ENCODE measurements around the gene GLRA3.

DNA sequence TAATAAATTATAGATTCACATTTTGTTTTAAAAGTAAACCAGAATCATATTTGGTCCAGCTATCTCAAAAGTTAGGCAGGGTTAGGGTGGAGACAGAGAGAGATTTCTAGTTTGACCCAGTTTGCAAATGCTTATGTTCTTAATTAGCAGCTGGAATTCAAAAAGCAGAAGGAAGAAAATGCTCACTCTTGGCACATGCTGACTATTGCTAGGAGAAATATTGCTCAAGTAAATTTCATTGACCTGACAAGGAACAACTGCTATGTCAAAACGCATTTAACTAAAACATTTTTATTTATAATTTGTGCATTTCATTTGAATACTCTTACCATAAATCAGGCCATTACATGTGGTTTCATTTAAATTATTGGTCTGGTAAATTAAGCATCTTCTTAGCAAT, 131.8 kb downstream of the GLRA3 start:
- TF ChIP-seq EZH2 (IDR thresholded peaks at IDR 0.05; ENCODE audit: insufficient read depth, poor library complexity, severe bottlenecking): no peak
- TF ChIP-seq EZH2phosphoT487 (IDR thresholded peaks at IDR 0.05; ENCODE audit: insufficient read depth, low read depth): no peak

Measured in GM23248 (cell line).